Fibroblast of lung (primary cell): Measurements from ENCODE around the gene MFN1.

Experiments used
- EZH2 ChIP-seq: IDR thresholded peaks from 2 replicates; pipeline ENCODE4 v1.5.1; 2012; ENCODE audit warnings: low read length, control low read depth, mild to moderate bottlenecking; ENCODE audit errors: missing control alignments
- TF ChIP-seq, protein P1 (sequence below), 2 donors: IDR thresholded peaks in 1 of 2; conservative IDR thresholded peaks in 1 of 2; 1 replicate in 1 of 2; 2 replicates in 1 of 2; pipeline ENCODE4 v1.5.1; 2011 to 2012; ENCODE audit warnings: low read length in 2 of 2, control low read depth in 1 of 2, inconsistent platforms in 1 of 2, low read depth in 1 of 2, mild to moderate bottlenecking in 1 of 2

DNA sequence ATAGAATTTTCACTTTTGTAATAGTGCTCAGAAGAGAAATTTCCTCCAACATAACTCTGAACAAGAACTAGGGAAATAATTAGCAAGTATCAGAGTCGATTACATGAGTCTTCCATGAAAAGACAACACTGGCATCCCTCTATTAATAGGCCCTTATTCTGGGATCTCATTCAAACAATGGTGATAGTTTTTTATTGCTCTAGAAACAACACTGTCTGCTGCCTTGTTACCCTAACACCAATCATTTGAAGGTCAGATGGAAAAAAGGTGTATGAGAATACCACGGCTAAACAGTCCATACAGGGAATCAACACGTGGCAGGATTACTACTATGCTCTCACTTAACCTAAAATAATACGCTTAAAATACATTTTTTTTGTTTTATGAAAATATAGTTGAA is 67.9 kb downstream of the MFN1 start:
- TF ChIP-seq, protein P1, sequence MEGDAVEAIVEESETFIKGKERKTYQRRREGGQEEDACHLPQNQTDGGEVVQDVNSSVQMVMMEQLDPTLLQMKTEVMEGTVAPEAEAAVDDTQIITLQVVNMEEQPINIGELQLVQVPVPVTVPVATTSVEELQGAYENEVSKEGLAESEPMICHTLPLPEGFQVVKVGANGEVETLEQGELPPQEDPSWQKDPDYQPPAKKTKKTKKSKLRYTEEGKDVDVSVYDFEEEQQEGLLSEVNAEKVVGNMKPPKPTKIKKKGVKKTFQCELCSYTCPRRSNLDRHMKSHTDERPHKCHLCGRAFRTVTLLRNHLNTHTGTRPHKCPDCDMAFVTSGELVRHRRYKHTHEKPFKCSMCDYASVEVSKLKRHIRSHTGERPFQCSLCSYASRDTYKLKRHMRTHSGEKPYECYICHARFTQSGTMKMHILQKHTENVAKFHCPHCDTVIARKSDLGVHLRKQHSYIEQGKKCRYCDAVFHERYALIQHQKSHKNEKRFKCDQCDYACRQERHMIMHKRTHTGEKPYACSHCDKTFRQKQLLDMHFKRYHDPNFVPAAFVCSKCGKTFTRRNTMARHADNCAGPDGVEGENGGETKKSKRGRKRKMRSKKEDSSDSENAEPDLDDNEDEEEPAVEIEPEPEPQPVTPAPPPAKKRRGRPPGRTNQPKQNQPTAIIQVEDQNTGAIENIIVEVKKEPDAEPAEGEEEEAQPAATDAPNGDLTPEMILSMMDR (conservative IDR thresholded peaks at IDR 0.05 in 1 of 2, IDR thresholded peaks at IDR 0.05 in 1 of 2; ENCODE audit: low read depth in 1 of 2, low read length in 2 of 2): no peak
- TF ChIP-seq EZH2: no peak
